HCT116 (cell line): ENCODE data around the gene CDK14. TPM values are rescaled to one million over a fixed set of nuclear protein-coding genes. Genes with fewer than 3 reads are reported as not detected.

Experiments
- ATAC-seq: fragments of 200-7000 bp; cut with Tn5 transposase; 2 replicates; pipeline ENCODE4 v1.9.1; 2020; ENCODE audit warnings: mild to moderate bottlenecking, moderate library complexity
- BruUV-seq: library from RNA; stranded (reverse); fragments of 400-500 nt; replicated peaks from 2 replicates; lab custom pipeline; 2021; lab: Mats Ljungman, UMichigan
- CTCF ChIA-PET: fragments of 300-600 bp; sonication (Branson Sonifier 250); formaldehyde crosslinking; loops from one replicate; lab custom pipeline; 2021; ENCODE audit warnings: antibody characterized with exemption; lab: Charles Lee
- POLR2A ChIA-PET: fragments of 300-600, 350-600 bp; sonication (Branson Sonifier 250); formaldehyde crosslinking; loops from one replicate; lab custom pipeline; 2021; ENCODE audit warnings: antibody characterized with exemption; lab: Charles Lee
- RAD21 ChIA-PET, 2 experiments: fragments of 300-600 bp; sonication (Branson Sonifier 250); formaldehyde crosslinking; loops; one replicate each; lab custom pipeline; 2023; ENCODE audit warnings: low total read pairs in 2 of 2; ENCODE audit not compliant: uncharacterized antibody in 2 of 2, unreplicated experiment in 2 of 2, low non-redundant PET in 1 of 2; lab: Charles Lee
- DNase-seq: peaks from one replicate; pipeline ENCODE4 v3.0.0-alpha.2; 2010; ENCODE audit warnings: low read depth, low spot score
- H2AFZ ChIP-seq: fragments of 200-600 bp; shearing (Covaris generic), sonication (generic); 2 replicates; pipeline ENCODE4 v1.6.1; 2017; ENCODE audit warnings: low read depth, mixed run types, mixed read lengths, antibody characterized with exemption, low read length; ENCODE audit not compliant: poor library complexity, severe bottlenecking
- H3K27ac ChIP-seq: 2 replicates; pipeline ENCODE4 v1.5.1; 2012; ENCODE audit warnings: low read depth, low read length
- H3K27me3 ChIP-seq: fragments of 200-600 bp; sonication (generic); 2 replicates; pipeline ENCODE4 v1.6.1; 2016; ENCODE audit warnings: mixed run types, low read length, mixed read lengths; ENCODE audit not compliant: insufficient read depth
- H3K36me3 ChIP-seq, 2 experiments: fragments of 200-500 bp in 1 of 2; fragments of 200-600 bp in 1 of 2; sonication (Bioruptor generic) in 1 of 2; sonication (generic) in 1 of 2; 2 replicates each; pipeline versions ENCODE4 v1.5.1 to v1.6.1; 2014 to 2016; ENCODE audit warnings: low read length in 2 of 2, inconsistent platforms in 1 of 2, mixed read lengths in 1 of 2, mixed run types in 1 of 2; ENCODE audit not compliant: insufficient read depth in 2 of 2, control insufficient read depth in 1 of 2
- H3K4me1 ChIP-seq, 2 experiments: fragments of 200-600 bp in 1 of 2; sonication (generic) in 1 of 2; 2 replicates each; pipeline versions ENCODE4 v1.5.1 to v1.6.1; 2012 to 2017; ENCODE audit warnings: low read length in 2 of 2, inconsistent platforms in 1 of 2, mild to moderate bottlenecking in 1 of 2, mixed read lengths in 1 of 2, mixed run types in 1 of 2, moderate library complexity in 1 of 2; ENCODE audit not compliant: insufficient read depth in 2 of 2, control insufficient read depth in 1 of 2
- H3K4me2 ChIP-seq: fragments of 200-600 bp; sonication (generic); 2 replicates; pipeline ENCODE4 v1.6.1; 2017; ENCODE audit warnings: mixed run types, low read length, mixed read lengths
- H3K4me3 ChIP-seq, 2 experiments: fragments of 200-600 bp in 1 of 2; sonication (generic) in 1 of 2; replicated peaks in 1 of 2; 2 replicates each; pipeline ENCODE4 v1.5.1; 2011 to 2016; ENCODE audit warnings: low read length in 2 of 2, control low read depth in 1 of 2, low read depth in 1 of 2, mild to moderate bottlenecking in 1 of 2, mixed read lengths in 1 of 2, mixed run types in 1 of 2
- H3K79me2 ChIP-seq: fragments of 200-600 bp; sonication (generic); 2 replicates; pipeline ENCODE4 v1.6.1; 2017; ENCODE audit warnings: mild to moderate bottlenecking, mixed run types, low read length, moderate library complexity, mixed read lengths; ENCODE audit not compliant: insufficient read depth
- H3K9ac ChIP-seq: fragments of 200-600 bp; sonication (generic); 2 replicates; pipeline ENCODE4 v1.6.1; 2016; ENCODE audit warnings: low read length, mixed read lengths
- H3K9me2 ChIP-seq: fragments of 200-600 bp; sonication (generic), shearing (Covaris generic); 2 replicates; pipeline ENCODE4 v1.6.1; 2017; ENCODE audit warnings: mixed run types, mild to moderate bottlenecking, moderate library complexity; ENCODE audit not compliant: insufficient read depth
- H3K9me3 ChIP-seq, 2 experiments: fragments of 200-500 bp in 1 of 2; fragments of 200-600 bp in 1 of 2; sonication (Bioruptor generic) in 1 of 2; sonication (generic) in 1 of 2; 2 replicates each; pipeline ENCODE4 v1.6.1; 2014 to 2017; ENCODE audit warnings: low read length in 2 of 2, mixed read lengths in 2 of 2, inconsistent platforms in 1 of 2, low read depth in 1 of 2, mild to moderate bottlenecking in 1 of 2, mixed run types in 1 of 2, moderate library complexity in 1 of 2; ENCODE audit not compliant: control insufficient read depth in 1 of 2, insufficient read depth in 1 of 2
- H4K20me1 ChIP-seq: fragments of 200-600 bp; sonication (generic), shearing (Covaris generic); 2 replicates; pipeline ENCODE4 v1.6.1; 2017; ENCODE audit warnings: mixed run types, mild to moderate bottlenecking, moderate library complexity; ENCODE audit not compliant: insufficient read depth
- CEBPB ChIP-seq: IDR thresholded peaks from 2 replicates; pipeline ENCODE4 v1.6.1; 2012; ENCODE audit warnings: low read depth
- CTCF ChIP-seq, 3 experiments: fragments of 200-600 bp in 1 of 3; sonication (generic) in 1 of 3; IDR thresholded peaks in 2 of 3; conservative IDR thresholded peaks in 1 of 3; 2 replicates each; pipeline ENCODE4 v1.5.1; 2012 to 2017; ENCODE audit warnings: low read depth in 2 of 3, low read length in 2 of 3, antibody characterized with exemption in 1 of 3, borderline replicate concordance in 1 of 3, control low read depth in 1 of 3, mild to moderate bottlenecking in 1 of 3, mixed read lengths in 1 of 3, mixed run types in 1 of 3, moderate library complexity in 1 of 3; ENCODE audit not compliant: insufficient read depth in 1 of 3
- EZH2 ChIP-seq: fragments of 200-600 bp; sonication (generic); IDR thresholded peaks from 2 replicates; pipeline ENCODE4 v1.6.1; 2017; ENCODE audit warnings: antibody characterized with exemption, mixed run types
- EZH2phosphoT487 ChIP-seq: fragments of 200-600 bp; IDR thresholded peaks from 2 replicates; pipeline ENCODE4 v1.6.1; 2018; ENCODE audit warnings: antibody characterized with exemption, borderline replicate concordance
- JUND ChIP-seq: IDR thresholded peaks from 2 replicates; pipeline ENCODE4 v1.6.1; 2012
- SIN3A ChIP-seq: IDR thresholded peaks from 2 replicates; pipeline ENCODE4 v1.6.1; 2012; ENCODE audit warnings: low read depth
- SP1 ChIP-seq: IDR thresholded peaks from 2 replicates; pipeline ENCODE4 v1.6.1; 2012; ENCODE audit warnings: low read depth
- TCF7L2 ChIP-seq: IDR thresholded peaks from 2 replicates; pipeline ENCODE4 v1.7.0; 2011; ENCODE audit warnings: borderline replicate concordance, inconsistent platforms; ENCODE audit not compliant: insufficient read depth, insufficient read length; ENCODE audit errors: extremely low read depth
- ZBTB33 ChIP-seq: IDR thresholded peaks from 2 replicates; pipeline ENCODE4 v1.6.1; 2011; ENCODE audit warnings: mild to moderate bottlenecking, low read length, moderate library complexity; ENCODE audit not compliant: insufficient replicate concordance; ENCODE audit errors: extremely low read depth
- ZNF274 ChIP-seq: fragments of 200-500 bp; sonication (Bioruptor generic); IDR thresholded peaks from 2 replicates; pipeline ENCODE4 v1.6.1; 2014; ENCODE audit warnings: mild to moderate bottlenecking, low read depth, low read length, inconsistent platforms
- intact Hi-C: fragments of 100-400 bp; cut with micrococcal nuclease; formaldehyde crosslinking; loops from 2 replicates; pipeline ENCODE4 v1.10.0; 2022
- total RNA-seq: library from RNA; stranded (reverse); gene quantifications from one replicate; pipeline ENCODE4 v1.2.1, GENCODE V29; 2021; ENCODE audit not compliant: unreplicated experiment

CDK14 gene
- total RNA-seq, 1 experiment from 2014 or later: 10.2 TPM

GRCh38 chr7:90678986-90679385, 82.9 kb downstream of the CDK14 start:
- intact Hi-C loops: no loop called here
- Histone ChIP-seq H3K4me2 (no peak overlapping the region), H3K4me1 (no peaks in the 10 kb centered on the region), H3K79me2 (no peaks in the 10 kb centered on the region), H3K9ac (no peak overlapping the region), H3K9me2 (no peaks in the 10 kb centered on the region)
- ATAC-seq: no peak
- ChIA-PET CTCF (no interaction called here), POLR2A (no interaction called here)
- no TSS peak for BruUV-seq
- no peak for DNase-seq
- TF ChIP-seq TCF7L2 (no peak), JUND (no peak), ZNF274 (no peak), CTCF (IDR thresholded peaks at IDR 0.05 in 2 of 3, conservative IDR thresholded peaks at IDR 0.05 in 1 of 3; ENCODE audit: borderline replicate concordance in 1 of 3, insufficient read depth in 1 of 3, low read depth in 2 of 3, low read length in 2 of 3) (no peak), ZBTB33 (no peak), EZH2phosphoT487 (no peak), EZH2 (no peak), SIN3A (no peak), SP1 (no peak), CEBPB (no peak)
- TF ChIP-seq, all 23 proteins: peak for 0
- H3K27ac ChIP-seq: no peak overlapping the region
- no peaks in the 10 kb centered on the region for H4K20me1 ChIP-seq
- no peak overlapping the region for H3K4me3 ChIP-seq
- RAD21 ChIA-PET: no interaction called here
- H3K36me3 ChIP-seq: no peaks in the 10 kb centered on the region
- no peaks in the 10 kb centered on the region for H3K9me3 ChIP-seq
- H3K27me3 ChIP-seq: no peaks in the 10 kb centered on the region
- H2AFZ ChIP-seq: no peak overlapping the region
